ENCODE data around the gene LHX2. TPM values are rescaled to one million over a fixed set of nuclear protein-coding genes. Genes with fewer than 3 reads are reported as not detected.

Gene LHX2
- polyA plus RNA-seq, 1 of the 3 experiments (the other 2 are of a cell fraction), result not detected

GRCh38 chr9:123996731-123997421 lies 14.7 kb upstream of the LHX2 start:
- Histone ChIP-seq H2AFZ (ENCODE audit: low read depth) (no peak overlapping the region), H3K9me2 (no peaks in the 10 kb centered on the region), H3K9ac (no peak overlapping the region), H3K4me2 (no peak overlapping the region), H4K20me1 (ENCODE audit: insufficient read depth) (no peaks in the 10 kb centered on the region), H3K79me2 (ENCODE audit: insufficient read depth) (no peaks in the 10 kb centered on the region), H3K36me3 (replicated peaks in 1 of 2; ENCODE audit: control insufficient read depth in 1 of 2, insufficient read depth in 2 of 2, low read length in 1 of 2) (no peaks in the 10 kb centered on the region), H3K27ac (ENCODE audit: low read depth in 2 of 2, low read length in 1 of 2) (no peak overlapping the region), H3K9me3 (no peaks in the 10 kb centered on the region), H3K4me3 (ENCODE audit: low read depth in 2 of 2, low read length in 1 of 2) (no peak overlapping the region), H3K4me1 (ENCODE audit: control insufficient read depth in 1 of 2, insufficient read depth in 2 of 2, low read depth in 1 of 2, low read length in 1 of 2) (peaks cover 0 to 2% of the 10 kb centered on the region in 2 experiments; a peak in 1 of 4 replicates), H3K27me3 (ENCODE audit: insufficient read depth) (peaks cover 77% of the 10 kb centered on the region), H3F3A (replicated peaks; ENCODE audit: insufficient read depth) (no peaks in the 10 kb centered on the region)
- ChIA-PET CTCF (interaction anchor here (1.2 to 1.5 kb wide), 3 partner anchors 9 to 595 kb away, joined by 3 to 4 read pairs (median 3); no protein-coding TSS in a partner anchor), POLR2A (no interaction called here)
- whole genome bisulfite sequencing (ENCODE audit: low lambda C conversion rate), result 31% methylated on average over 16 of the region's 23 CpGs
- DNase-seq, result no peak
- no peak for TF ChIP-seq GABPA (IDR thresholded peaks at IDR 0.05; ENCODE audit: low read depth)
- no peak for TF ChIP-seq ZBTB33 (IDR thresholded peaks at IDR 0.05; ENCODE audit: borderline replicate concordance, low read depth)
- no peak for TF ChIP-seq YY1 (IDR thresholded peaks at IDR 0.05; ENCODE audit: low read depth)
- no peak for TF ChIP-seq EZH2phosphoT487 (IDR thresholded peaks at IDR 0.05; ENCODE audit: borderline replicate concordance, low read depth)
- no peak for TF ChIP-seq MXI1 (IDR thresholded peaks at IDR 0.05; ENCODE audit: low read depth, low read length)
- no peak for TF ChIP-seq RAD21 (IDR thresholded peaks at IDR 0.05; ENCODE audit: low read length)
- no peak for TF ChIP-seq CHD2 (IDR thresholded peaks at IDR 0.05; ENCODE audit: low read length, partially characterized antibody)
- no peak for TF ChIP-seq PBX3 (IDR thresholded peaks at IDR 0.05)
- no peak for TF ChIP-seq RFX5 (IDR thresholded peaks at IDR 0.05; ENCODE audit: low read length)
- TF ChIP-seq NFIC (IDR thresholded peaks at IDR 0.05; ENCODE audit: borderline replicate concordance), result no peak
- no peak for TF ChIP-seq POLR2AphosphoS5 (IDR thresholded peaks at IDR 0.05; ENCODE audit: low read depth, low read length)
- no peak for TF ChIP-seq TAF1 (IDR thresholded peaks at IDR 0.05; ENCODE audit: borderline replicate concordance, low read depth, low read length)
- TF ChIP-seq FOSL2 (IDR thresholded peaks at IDR 0.05; ENCODE audit: borderline replicate concordance, low read depth), result no peak
- TF ChIP-seq JUND (IDR thresholded peaks at IDR 0.05), result no peak
- TF ChIP-seq USF2 (IDR thresholded peaks at IDR 0.05; ENCODE audit: borderline replicate concordance, low read depth, low read length), result no peak
- no peak for TF ChIP-seq RCOR1 (IDR thresholded peaks at IDR 0.05; ENCODE audit: low read length)
